ENCODE measurements around the gene FAAP20. TPM values are rescaled to one million over a fixed set of nuclear protein-coding genes. Genes with fewer than 3 reads are reported as not detected.

Gene FAAP20
- total RNA-seq, 1 donor from 2014 or later = 23.4 TPM

DNA sequence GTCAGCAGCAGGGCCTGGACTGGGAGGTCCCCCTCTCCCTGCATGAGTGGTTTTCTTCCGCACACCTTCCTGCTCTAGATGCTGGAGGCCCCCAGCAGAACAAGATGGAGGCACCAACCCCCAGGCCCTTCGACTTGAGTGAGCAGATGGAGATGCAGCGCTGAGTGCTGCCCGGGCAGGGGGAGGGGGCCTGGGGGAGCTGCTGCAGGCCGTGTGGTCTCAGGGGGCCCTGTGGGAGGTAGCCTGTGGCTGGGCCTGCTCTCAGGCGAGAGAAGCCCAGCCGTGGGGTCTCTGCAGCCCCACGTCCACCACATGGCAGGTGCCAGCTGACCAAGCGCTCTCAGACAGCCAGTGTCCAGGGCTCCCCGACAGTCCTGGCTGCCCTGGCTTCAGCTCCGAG, 1.2 kb upstream of the FAAP20 start:
- DNase-seq (ENCODE audit: low read depth) = no peak

GRCh38 chr1:2194898-2195673, 514 bp upstream of the FAAP20 start:
- peak; percentile 57 for DNase-seq (ENCODE audit: low read depth)

DNA sequence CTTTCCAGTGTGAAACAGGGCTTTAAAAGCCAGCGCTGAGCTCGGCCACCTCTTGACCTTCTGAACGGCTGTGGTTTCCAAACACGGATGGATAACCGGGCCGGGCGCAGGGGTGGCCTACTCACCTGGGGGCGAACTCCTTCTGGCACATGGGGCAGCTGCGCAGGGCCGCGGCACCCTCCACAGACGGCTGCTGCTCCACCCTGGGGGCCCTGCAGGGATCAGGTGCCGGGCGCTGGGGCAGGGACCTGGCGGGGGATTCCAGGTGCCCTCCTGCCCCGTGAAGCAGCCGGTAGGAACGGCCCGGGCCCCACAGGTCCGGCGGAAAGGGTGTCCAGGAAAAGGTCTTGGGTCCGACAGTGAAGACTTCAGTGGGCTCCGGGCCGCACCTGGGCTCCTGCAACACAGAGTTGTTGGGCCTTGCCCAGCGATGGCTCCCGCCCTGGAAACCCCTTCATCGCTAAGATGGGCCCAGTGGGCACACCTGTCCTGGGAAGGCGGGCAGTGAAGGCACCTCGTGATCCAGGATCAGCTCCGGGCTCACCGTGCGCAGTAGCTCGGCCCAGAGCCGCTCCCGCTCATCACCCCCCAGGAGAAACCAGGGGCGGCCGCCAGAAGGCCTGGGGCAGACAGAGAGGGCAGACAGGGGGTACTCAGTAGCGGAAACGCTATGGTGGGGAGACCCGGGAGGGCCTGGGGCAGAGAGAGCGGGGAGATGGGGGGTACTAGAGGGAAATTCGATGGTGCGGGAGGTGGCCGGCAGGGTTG, 874 bp downstream of the FAAP20 start:
- DNase-seq (ENCODE audit: low read depth) = no peak

GRCh38 chr1:2192031-2192995, 2.3 kb downstream of the FAAP20 start:
- DNase-seq (ENCODE audit: low read depth) = no peak

- no peak for DNase-seq (ENCODE audit: low read depth)
Observed at GRCh38 chr1:2190491-2190976, 4.0 kb downstream of the FAAP20 start.

GRCh38 chr1:2189459-2190425, 4.8 kb downstream of the FAAP20 start:
- peak; percentile 90 for DNase-seq (ENCODE audit: low read depth)

GRCh38 chr1:2188336-2188735, 6.2 kb downstream of the FAAP20 start:
- DNase-seq (ENCODE audit: low read depth) = no peak

- no peak for DNase-seq (ENCODE audit: low read depth)
Observed at GRCh38 chr1:2187619-2188018, 7.0 kb downstream of the FAAP20 start.

DNA sequence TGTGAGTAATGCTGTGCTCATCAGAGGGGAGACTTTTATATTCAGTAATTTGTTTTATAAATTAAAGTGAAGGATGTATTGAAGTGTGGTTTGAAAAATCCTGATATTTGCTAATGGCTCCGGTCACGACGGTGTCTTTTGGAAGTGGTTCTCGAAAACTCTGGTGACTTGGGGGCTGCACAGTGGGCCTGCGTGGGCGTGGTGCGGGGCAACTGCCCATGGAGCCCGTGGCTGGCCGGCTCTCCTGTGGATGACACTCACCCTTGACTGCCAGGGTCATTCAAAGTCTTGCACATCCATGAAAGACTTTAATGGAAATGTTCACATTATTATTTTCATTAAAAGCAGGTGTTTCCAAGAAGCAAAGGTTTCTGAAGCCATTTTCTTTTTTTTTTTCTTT, 7.7 kb downstream of the FAAP20 start:
- DNase-seq (ENCODE audit: low read depth) = no peak

DNA sequence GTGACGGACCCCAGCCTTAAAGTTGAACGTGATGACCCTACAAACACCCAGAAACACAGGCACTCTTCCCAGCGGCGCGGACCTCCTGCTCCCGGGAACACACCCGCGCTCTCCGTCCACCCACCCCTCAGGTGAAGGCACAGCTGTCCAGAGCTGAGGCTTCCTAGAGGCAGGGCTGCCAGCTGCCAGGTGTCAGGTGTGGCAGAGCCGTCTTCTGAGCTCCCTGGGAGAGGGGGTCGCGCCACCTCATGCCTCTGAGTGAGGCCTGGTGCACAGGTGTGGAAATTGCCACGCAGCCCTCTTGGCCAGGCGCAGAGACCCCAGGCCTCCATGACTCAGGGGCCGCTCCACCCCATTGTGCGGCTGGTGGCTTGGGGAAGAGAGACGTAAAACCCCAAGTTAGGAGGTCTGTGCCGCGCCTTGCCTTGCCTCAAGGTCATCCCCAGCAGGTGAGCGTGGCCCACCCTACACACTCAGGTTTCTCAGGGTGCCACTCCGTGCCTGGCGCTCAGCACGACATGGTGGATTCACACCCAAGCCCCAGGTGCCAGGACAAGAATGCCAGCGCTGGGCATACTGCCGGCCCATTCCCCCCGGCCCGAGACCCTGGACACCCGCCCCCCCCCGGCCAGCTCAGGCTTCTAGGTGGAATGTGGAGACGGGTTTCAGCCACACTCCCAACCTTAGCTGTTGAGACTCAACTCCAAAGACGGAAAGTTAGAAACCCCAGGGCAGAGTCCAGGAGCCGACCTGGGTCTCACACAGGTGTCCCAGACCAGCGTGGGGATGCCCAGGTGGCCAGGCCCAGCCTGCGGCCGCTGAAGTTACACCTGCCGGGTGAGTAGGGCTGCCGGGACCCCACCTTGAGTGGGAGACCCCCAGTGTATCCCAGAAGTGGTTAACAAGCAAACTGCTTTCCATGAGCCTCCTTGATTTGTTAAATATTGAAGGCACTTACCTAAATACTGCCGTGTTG, 8.4 kb downstream of the FAAP20 start:
- DNase-seq (ENCODE audit: low read depth) = no peak

GRCh38 chr1:2184934-2185333, 9.6 kb downstream of the FAAP20 start:
- no peak for DNase-seq (ENCODE audit: low read depth)

DNA sequence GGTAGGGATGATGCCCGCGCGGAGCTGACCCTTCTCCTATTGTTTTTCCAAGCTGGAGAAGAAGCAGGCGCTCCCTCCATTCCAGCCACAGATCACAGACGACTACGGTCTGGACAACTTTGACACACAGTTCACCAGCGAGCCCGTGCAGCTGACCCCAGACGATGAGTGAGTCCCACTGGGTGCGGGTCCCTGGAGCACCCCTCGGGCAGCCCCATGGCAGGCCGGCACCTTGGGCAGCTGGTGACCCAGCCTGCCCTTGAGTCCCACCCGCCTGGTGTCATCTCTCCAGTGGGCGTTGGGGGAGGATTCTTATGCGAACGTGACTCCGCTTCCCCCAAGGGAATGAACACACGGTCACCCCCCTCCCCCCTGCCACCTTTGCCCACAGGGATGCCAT, 10.0 kb downstream of the FAAP20 start:
- no peak for DNase-seq (ENCODE audit: low read depth)

- no peak for DNase-seq (ENCODE audit: low read depth)
Observed at GRCh38 chr1:2183937-2184334, 10.6 kb downstream of the FAAP20 start.

DNA sequence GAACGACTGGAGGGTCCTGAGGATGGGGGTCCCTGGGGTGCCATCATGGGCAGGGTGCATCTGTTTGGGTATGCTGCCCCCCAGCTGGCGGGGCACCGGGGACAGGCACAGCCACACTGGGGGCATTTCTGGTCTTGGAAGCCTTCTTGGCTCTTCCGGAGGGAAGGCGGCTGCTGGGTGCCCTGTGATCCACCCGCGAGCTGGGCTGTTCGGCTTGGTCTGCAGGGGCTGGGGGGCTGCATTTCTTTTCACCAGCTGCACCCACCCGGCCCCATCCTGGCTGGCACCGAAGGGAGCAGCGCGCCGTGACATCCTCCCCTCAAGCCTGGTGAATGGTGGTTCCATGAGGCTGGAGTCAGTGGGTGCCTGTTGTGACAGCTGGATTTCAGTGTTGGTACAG, 12.2 kb downstream of the FAAP20 start:
- DNase-seq (ENCODE audit: low read depth) = no peak

DNA sequence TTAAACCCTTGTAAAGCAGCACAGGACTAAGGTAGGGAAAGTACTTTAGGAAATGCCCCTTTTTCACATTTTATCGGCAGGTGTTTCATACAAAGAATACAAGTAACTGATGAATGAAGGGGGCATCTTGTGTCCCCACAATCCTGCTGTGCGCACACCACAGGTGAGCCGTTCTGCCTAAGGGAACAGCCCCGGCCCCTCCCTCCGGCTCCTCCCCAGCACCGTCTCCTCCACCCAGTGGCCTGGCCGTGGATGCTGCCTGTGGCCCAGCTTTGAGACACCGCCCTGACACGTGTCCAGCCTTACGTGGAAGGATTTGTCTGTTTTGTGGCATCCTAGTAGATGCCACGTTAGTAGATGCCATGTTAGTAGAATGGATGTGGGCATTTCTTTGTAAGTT, 12.8 kb downstream of the FAAP20 start:
- DNase-seq (ENCODE audit: low read depth) = no peak

DNA sequence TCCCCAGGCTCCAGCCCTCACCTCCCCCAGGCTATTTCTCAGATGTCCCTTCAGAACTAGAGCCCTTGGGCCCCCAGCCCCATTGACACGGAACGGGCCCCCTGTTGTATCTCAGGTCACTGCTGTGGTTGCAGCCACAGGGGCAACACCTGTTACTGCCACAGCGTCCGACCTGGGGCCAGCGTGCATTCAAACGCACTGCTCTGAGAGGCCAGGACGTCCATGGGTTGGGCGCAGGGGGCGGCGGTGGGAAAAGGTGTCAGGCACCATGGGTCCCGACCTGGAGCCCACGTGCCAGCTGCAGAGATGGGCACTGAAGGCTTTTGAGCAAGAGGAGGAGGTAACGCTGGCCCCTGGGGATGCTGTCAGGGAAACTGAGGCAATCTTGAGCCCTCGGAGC, 13.3 kb downstream of the FAAP20 start:
- DNase-seq (ENCODE audit: low read depth) = no peak

DNA sequence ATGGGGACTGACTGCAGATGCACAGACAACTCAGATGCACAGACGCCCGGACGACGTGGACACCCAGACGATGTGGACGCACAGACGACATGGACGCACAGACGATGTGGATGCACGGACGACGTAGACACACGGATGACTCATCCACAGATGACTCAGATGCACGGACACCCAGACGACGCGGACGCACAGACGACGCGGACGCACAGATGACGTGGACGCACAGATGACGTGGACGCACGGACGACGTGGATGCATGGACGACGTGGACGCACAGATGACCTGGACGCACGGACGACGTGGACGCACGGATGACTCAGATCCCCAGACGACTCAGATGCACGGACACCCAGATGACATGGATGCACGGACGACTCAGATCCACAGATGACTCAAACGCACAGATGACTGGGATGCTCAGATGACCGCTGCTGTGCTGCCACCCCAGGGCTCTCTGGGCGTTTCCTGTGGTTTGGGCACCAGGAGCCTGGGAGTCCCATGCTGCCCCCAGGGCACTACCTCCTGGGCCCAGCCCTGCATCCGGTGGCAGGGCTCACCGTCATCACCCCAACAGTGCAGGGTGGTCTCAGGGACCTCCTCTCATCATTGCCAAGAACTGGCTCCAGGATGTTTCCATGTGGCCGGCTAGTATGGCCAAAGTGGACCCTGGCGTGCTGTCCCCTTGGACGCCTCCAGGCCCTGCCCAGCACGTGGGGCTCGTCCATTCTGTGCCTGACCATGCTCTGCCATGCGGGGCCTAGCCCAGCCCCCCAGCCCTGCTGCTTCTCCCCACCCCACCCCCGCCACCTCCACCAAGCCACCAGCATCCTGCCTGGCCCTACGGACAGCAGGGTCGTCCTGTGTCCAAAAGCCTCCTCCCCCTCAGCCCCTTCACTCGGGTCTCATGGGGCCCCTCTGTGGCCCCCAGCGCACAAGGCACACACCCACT, 14.0 kb downstream of the FAAP20 start:
- no peak for DNase-seq (ENCODE audit: low read depth)

DNA sequence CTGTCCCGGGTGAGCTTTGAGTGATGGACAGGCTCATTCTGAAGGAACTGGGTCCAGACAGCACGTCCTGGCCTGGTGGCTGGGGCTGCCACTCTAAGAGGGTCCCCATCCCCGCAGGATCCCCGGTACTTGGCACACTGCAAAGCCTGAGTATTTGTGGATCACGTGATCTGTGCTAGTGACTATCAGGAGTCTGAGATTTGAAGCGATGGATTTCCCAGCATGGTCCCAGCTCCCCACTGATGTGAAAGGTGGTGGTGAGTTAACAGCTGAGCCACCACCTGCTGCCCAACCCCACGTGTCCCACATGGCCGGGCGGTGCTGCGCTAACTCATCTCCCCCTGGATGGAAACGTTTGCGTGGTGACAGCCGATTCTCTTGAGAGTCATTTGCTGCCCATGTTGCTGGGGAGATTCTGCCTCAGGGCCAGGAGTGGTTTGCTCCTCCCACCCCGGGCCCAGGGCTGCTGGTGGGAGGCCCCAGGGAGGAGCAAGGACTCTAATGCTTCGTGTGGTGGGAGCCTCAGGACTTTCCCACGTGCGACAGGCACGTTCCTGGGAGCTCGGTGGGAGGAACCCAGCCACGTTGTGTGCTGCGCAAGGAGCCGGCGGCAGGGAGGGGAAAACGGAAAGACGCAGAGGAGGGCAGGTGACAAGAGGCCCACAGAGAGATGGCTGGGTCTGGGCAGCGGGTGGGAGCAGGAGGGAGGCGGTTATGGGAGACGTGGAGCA, 15.1 kb downstream of the FAAP20 start:
- DNase-seq (ENCODE audit: low read depth) = no peak

Data from renal cortical epithelial cell (primary cell).